ENCODE results near the gene CLTA. TPM values are rescaled to one million over a fixed set of nuclear protein-coding genes. Genes with fewer than 3 reads are reported as not detected.

Gene CLTA
- total and polyA plus RNA-seq, 2 of the 8 experiments (the other 6 are each of a cell fraction or from before 2014, with no cell fraction given): 137 to 236 TPM

GRCh38 chr9:36163786-36164170, 26.9 kb upstream of the CLTA start:
- no peak overlapping the region for H3K23ac ChIP-seq (ENCODE audit: insufficient read length)
- peak overlapping the region; percentile 93 for H2BK5ac ChIP-seq (ENCODE audit: low read depth, low read length)
- no peak for DNase-seq (ENCODE audit: low read depth in 1 of 2, low spot score in 2 of 2)

More at GRCh38 chr9:36163786-36164170, 26.9 kb upstream of the CLTA start:
- peak overlapping the region; percentile 17 for H2BK120ac ChIP-seq (replicated peaks; ENCODE audit: low read depth, low read length)
- peak overlapping the region; percentile 63 for H4K91ac ChIP-seq (replicated peaks; ENCODE audit: insufficient read length, low read length)
- H2BK12ac ChIP-seq (ENCODE audit: low read depth, low read length): peak overlapping the region; percentile 99
- no peak overlapping the region for H4K5ac ChIP-seq (ENCODE audit: insufficient read length, low read depth, low read length)
- H3K4ac ChIP-seq (replicated peaks; ENCODE audit: insufficient read length, low read depth, low read length): no peak overlapping the region
- peak overlapping the region; percentile 74; the same call in 1 of the 2 replicates for H3K27ac ChIP-seq (ENCODE audit: low read depth, low read length)
- H3K36me3 ChIP-seq (ENCODE audit: control insufficient read depth in 2 of 4, insufficient read depth in 4 of 4, low read length in 3 of 4): no peaks in the 10 kb centered on the region
- H3K79me1 ChIP-seq (ENCODE audit: low read depth, low read length): no peaks in the 10 kb centered on the region
- 87% methylated on average over 4 of the region's 4 CpGs; no CpG with 5 or more reads in 1 of the 2 experiments for WGBS, 2 experiments (ENCODE audit: extremely low coverage in 1 of 2, insufficient coverage in 1 of 2, insufficient read length in 1 of 2, insufficient replicate concordance in 2 of 2, low coverage in 1 of 2, low lambda C conversion rate in 2 of 2, missing lambda C conversion rate in 1 of 2)
- TF ChIP-seq USF2 (IDR thresholded peaks at IDR 0.05; ENCODE audit: low read length): 0 out of 2 replicates have a peak, but pooled peaks have one; percentile 22
- no peak for TF ChIP-seq POLR2A (IDR thresholded peaks at IDR 0.05; ENCODE audit: control extremely low read depth in 1 of 2, low read depth in 2 of 2, low read length in 2 of 2)
- no peaks in the 10 kb centered on the region for H3K79me2 ChIP-seq (ENCODE audit: control insufficient read depth in 1 of 2, insufficient read depth in 2 of 2, low read length in 2 of 2)
- H2AK5ac ChIP-seq (ENCODE audit: low read depth, low read length): no peak overlapping the region
- no peaks in the 10 kb centered on the region for H3K9me3 ChIP-seq (ENCODE audit: insufficient read depth in 2 of 2, low read depth in 1 of 2, low read length in 1 of 2)
- H3K27me3 ChIP-seq (replicated peaks in 1 of 4; ENCODE audit: control insufficient read depth in 3 of 4, extremely low read depth in 1 of 4, insufficient read depth in 3 of 4, low read length in 3 of 4): no peaks in the 10 kb centered on the region
- no peak overlapping the region for H4K8ac ChIP-seq (ENCODE audit: extremely low read depth, insufficient read depth, low read length)
- ChIA-PET CTCF (ENCODE audit: partially characterized antibody) (interaction anchor here (0.7 to 10.2 kb wide), 18 partner anchors 8 to 209 kb away, joined by 3 to 153 read pairs (median 5); partner anchors contain the start of genes CLTA and GLIPR2), POLR2A (ENCODE audit: partially characterized antibody) (interaction anchor here (0.7 to 4.4 kb wide), 15 partner anchors 14 to 128 kb away, joined by 3 to 25 read pairs (median 5); partner anchors contain the start of genes CLTA, GLIPR2 and RECK)
- FAIRE-seq: no peak
- H3K23me2 ChIP-seq (ENCODE audit: low read depth, low read length): peaks cover 2% of the 10 kb centered on the region; the same call in 1 of the 2 replicates
- H3K4me2 ChIP-seq (ENCODE audit: insufficient read depth in 1 of 2, low read depth in 2 of 2, low read length in 2 of 2): peak overlapping the region; percentile 60 to 62
- no peak overlapping the region for H3K56ac ChIP-seq (replicated peaks; ENCODE audit: insufficient read length, low read depth, low read length)
- peak overlapping the region in 1 of 4 experiments; percentile 27; a peak in 2 of 7 replicates for H3K9ac ChIP-seq (replicated peaks in 1 of 4; ENCODE audit: extremely low read depth in 1 of 4, low read depth in 3 of 4, low read length in 3 of 4)
- no peak overlapping the region for H3K14ac ChIP-seq (ENCODE audit: insufficient read length)
- H4K20me1 ChIP-seq (replicated peaks in 1 of 2; ENCODE audit: control insufficient read depth in 1 of 2, insufficient read depth in 2 of 2, low read length in 2 of 2): no peaks in the 10 kb centered on the region
- H2BK20ac ChIP-seq (ENCODE audit: low read length): peak overlapping the region; percentile 97
- peak overlapping the region; percentile 96 for H3K18ac ChIP-seq (ENCODE audit: extremely low read depth, low read length)
- no peak overlapping the region for H2AFZ ChIP-seq (ENCODE audit: low read length)
- peak overlapping the region; percentile 89; the same call in 1 of the 2 replicates for H2BK15ac ChIP-seq (ENCODE audit: low read length)
- H3K4me1 ChIP-seq (replicated peaks in 1 of 4; ENCODE audit: control insufficient read depth in 3 of 4, insufficient read depth in 4 of 4, low read length in 3 of 4): peaks cover 11 to 25% (median 17%) of the 10 kb centered on the region in 4 experiments
- H3K4me3 ChIP-seq (ENCODE audit: extremely low read depth in 1 of 4, insufficient read depth in 2 of 4, low read depth in 3 of 4, low read length in 4 of 4): peak overlapping the region in 1 of 4 experiments; percentile 37; a peak in 1 of 8 replicates

Data from H1 (cell line).